ENCODE results near the gene FBF1.

GRCh38 chr17:75970011-75970523 lies 29.2 kb upstream of the FBF1 start:
- TF ChIP-seq CTCF (IDR thresholded peaks at IDR 0.05), result no peak
- no peak for TF ChIP-seq POLR2A (IDR thresholded peaks at IDR 0.05)
